SK-N-SH (cell line): ENCODE data around the gene ZMIZ1.

Experiments used
- FOXM1 ChIP-seq: IDR thresholded peaks from 2 replicates; pipeline ENCODE4 v1.4.0; 2012; ENCODE audit warnings: low read depth, mild to moderate bottlenecking
- MXI1 ChIP-seq: IDR thresholded peaks from 2 replicates; pipeline ENCODE4 v1.6.1; 2012; ENCODE audit warnings: mild to moderate bottlenecking, low read depth, low read length, improper control_type of control experiment
- POLR2AphosphoS5 ChIP-seq: IDR thresholded peaks from 2 replicates; pipeline ENCODE4 v1.6.1; 2012; ENCODE audit warnings: low read depth, low read length
- RXRA ChIP-seq: IDR thresholded peaks from 2 replicates; pipeline ENCODE4 v1.4.0; 2012; ENCODE audit warnings: low read depth, mild to moderate bottlenecking, borderline replicate concordance
- SIN3A ChIP-seq: IDR thresholded peaks from 2 replicates; pipeline ENCODE4 v1.6.1; 2012; ENCODE audit warnings: low read depth, mild to moderate bottlenecking, low read length, moderate library complexity, borderline replicate concordance
- SMC3 ChIP-seq: IDR thresholded peaks from 2 replicates; pipeline ENCODE4 v1.6.1; 2012; ENCODE audit warnings: low read depth, low read length, improper control_type of control experiment
- TAF1 ChIP-seq: IDR thresholded peaks from 2 replicates; pipeline ENCODE4 v1.6.1; 2012; ENCODE audit warnings: low read depth, mild to moderate bottlenecking, low read length, moderate library complexity, borderline replicate concordance
- TEAD4 ChIP-seq: IDR thresholded peaks from 2 replicates; pipeline ENCODE4 v1.4.0; 2012; ENCODE audit warnings: mild to moderate bottlenecking, borderline replicate concordance; ENCODE audit not compliant: insufficient read depth
- YY1 ChIP-seq: IDR thresholded peaks from 2 replicates; pipeline ENCODE4 v1.4.0; 2012; ENCODE audit warnings: low read depth, mild to moderate bottlenecking
- TF ChIP-seq, protein P1 (sequence below): IDR thresholded peaks from 2 replicates; pipeline ENCODE4 v1.4.0; 2012; ENCODE audit warnings: low read depth
- TF ChIP-seq, protein P2 (sequence below): fragments of 200-600 bp; sonication (generic); IDR thresholded peaks from 2 replicates; pipeline ENCODE4 v1.6.1; 2017; ENCODE audit warnings: antibody characterized with exemption, mild to moderate bottlenecking, moderate library complexity

DNA sequence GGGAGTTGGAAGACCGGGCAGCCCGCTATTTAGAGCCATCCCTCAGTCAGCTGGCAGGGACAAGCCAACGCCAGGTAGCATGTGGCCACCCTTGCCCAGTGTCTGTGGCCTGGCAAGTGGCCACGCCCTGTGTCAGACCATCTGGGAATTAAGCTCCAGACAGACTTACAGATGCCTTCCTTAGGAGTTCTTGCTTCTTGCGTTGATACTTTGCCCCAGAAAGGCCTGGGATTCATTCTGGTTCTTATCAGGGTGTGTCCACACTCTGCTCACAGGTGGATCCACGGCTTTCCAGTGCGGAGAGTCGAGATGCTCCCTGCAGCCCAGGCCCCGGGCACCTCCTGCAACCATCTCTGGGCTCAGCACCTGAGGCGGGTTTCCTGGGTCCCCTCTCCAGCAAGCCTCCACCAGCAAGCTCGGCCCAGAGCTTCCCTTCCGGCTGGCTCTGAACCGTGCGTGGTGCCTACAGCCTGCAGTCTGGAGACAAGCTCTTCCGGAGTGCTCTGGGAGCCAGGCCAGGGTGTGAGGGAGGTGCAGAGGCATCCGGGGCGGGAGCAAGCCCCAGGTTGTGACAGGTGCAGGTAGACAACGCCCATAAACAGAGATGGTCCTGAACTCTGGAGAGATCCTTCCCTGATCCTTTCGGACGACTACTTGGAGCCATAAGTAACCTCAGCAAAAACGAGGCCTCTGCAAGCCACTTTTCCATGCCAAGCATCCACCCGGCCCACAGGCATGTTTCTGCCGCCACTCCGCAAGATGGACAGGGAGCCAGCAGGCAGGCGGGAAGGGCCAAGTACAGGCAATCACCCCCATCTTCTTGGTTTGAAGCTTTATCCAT lies 246.2 kb downstream of the ZMIZ1 start:
- TF ChIP-seq, protein P1, sequence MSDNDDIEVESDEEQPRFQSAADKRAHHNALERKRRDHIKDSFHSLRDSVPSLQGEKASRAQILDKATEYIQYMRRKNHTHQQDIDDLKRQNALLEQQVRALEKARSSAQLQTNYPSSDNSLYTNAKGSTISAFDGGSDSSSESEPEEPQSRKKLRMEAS: no peak
- TF ChIP-seq, protein P2, sequence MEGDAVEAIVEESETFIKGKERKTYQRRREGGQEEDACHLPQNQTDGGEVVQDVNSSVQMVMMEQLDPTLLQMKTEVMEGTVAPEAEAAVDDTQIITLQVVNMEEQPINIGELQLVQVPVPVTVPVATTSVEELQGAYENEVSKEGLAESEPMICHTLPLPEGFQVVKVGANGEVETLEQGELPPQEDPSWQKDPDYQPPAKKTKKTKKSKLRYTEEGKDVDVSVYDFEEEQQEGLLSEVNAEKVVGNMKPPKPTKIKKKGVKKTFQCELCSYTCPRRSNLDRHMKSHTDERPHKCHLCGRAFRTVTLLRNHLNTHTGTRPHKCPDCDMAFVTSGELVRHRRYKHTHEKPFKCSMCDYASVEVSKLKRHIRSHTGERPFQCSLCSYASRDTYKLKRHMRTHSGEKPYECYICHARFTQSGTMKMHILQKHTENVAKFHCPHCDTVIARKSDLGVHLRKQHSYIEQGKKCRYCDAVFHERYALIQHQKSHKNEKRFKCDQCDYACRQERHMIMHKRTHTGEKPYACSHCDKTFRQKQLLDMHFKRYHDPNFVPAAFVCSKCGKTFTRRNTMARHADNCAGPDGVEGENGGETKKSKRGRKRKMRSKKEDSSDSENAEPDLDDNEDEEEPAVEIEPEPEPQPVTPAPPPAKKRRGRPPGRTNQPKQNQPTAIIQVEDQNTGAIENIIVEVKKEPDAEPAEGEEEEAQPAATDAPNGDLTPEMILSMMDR: no peak
- no peak for TF ChIP-seq RXRA
- TF ChIP-seq TAF1: no peak
- TF ChIP-seq SMC3: no peak
- no peak for TF ChIP-seq TEAD4
- TF ChIP-seq YY1: no peak
- TF ChIP-seq SIN3A: no peak
- no peak for TF ChIP-seq MXI1
- TF ChIP-seq POLR2AphosphoS5: no peak
- no peak for TF ChIP-seq FOXM1
